HL-60/S4 treated with phorbol 12-myristate 13-acetate at 8.2 ng/mL for 4 days and 3 days (cell line): ENCODE measurements around the gene UGT2B28.
"Not testable (repeated sequence)": the region's sequence is repeated elsewhere in the genome, so short reads cannot be mapped to it uniquely, and the experiment has no call there.

ENCODE experiments used
- in situ Hi-C: fragments of 300-500 bp; cut with MboI; formaldehyde crosslinking; loops from 2 replicates; pipeline ENCODE4 v1.15.0; 2022; ENCODE audit warnings: low sequenced_read_pairs

Gene UGT2B28

DNA sequence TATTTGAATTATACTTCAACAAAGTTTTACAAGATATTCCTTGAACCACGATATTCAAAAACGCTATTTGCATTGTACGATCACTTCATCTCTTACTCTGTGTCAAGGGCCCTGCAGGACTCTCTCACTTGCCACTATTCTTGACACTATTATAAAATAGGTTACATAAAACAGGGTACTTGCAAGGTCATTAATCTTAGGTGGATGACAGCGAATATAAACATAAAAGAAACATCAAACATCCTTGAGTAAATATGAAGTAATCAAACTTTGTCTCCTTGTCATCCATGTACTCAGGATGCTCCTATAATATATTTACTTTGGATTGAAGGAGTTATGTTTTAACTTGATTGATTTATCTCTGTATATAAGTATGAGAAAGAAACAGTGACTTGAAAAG, at the start of gene UGT2B28:
Gene UGT2B28 (plus strand): TSS at position 395 of the 400 bp plus-strand sequence. CDS start 26 bp downstream, outside the sequence.
- in situ Hi-C loops: not testable (repeated sequence)

DNA sequence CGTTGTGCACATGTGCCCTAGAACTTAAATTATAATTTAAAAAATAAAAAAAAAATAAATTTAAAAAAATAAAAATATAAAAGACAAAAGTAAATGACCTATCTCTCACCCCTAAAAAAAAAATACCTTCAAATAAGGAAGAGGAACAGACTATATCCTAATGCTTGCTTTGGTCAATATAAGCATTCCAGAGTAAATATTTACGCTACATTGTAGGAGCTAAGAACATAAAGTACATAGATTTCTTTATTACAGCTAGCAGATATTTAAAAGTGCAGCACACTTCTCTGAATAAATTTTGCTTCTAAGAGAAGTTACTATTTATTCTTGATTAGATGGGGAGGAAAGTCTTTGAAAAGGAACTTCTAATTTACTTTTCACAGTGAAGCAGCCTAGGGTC, 41.2 kb upstream of the UGT2B28 start:
- in situ Hi-C loops: no loop called here

DNA sequence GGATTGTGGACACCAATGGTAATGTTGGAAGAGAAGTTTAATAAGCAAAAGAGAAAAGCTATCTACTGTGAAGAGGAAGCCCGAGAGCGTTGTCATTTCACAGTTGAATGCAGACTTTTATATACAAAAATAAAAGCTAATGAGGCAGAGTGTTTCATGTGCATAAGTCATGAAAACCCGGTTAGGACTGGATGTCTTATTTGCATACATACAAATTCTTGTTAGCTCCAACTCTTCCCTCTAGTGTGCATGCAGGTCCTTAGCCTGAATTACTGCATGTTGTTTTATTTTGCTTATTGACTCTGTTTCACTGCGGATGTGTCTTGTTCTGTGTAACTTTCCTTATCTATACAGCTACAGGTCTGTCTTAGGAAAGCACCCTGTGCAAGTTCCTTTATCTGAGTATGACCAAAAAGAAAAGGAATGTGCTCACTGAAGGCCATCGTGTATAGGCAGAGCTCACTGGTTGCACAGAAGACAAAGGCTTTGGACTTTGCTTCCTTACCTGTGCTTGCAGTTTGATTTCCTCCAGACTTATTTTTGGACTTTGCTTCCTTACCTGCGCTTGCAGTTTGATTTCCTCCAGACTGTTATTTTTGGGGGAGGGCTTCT, 40.6 kb upstream of the UGT2B28 start:
- in situ Hi-C loops: no loop called here

DNA sequence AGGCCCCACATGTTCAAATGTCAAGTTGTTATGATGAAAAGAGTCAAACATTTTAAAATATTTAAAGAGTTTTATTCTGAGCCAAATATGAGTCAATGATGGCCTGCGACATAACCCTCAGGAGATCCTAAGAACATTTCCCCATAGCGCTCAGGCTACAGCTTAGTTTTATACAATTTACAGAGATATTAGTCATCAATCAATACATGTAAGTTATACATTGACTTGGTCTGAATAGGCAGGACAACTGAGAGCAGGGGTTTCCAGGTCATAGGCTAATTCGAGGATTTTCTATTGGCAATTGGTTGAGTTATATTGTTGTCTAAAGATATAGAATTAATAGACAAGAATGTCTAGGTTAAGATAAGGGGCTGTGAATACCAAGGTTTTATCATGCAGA, 39.5 kb upstream of the UGT2B28 start:
- in situ Hi-C loops: not testable (repeated sequence)

DNA sequence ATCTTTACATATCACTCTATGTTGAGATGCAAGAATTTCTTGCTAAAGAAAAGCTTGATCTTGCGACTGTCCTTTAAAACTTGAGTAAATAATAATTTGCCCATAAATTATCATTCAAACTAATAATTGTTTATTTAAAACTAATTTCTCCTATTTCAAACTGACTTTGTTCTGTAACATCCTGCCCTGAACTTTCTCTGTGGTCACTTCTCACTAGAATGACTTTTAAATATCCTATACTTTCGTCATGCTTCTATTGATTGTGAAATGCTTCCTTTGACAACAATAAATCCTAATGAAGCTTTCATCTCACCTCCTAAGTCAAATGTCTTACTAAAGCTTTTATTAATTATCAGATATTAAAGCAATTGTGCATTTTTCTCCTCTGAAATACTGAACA, 38.5 kb upstream of the UGT2B28 start:
- in situ Hi-C loops: not testable (repeated sequence)

DNA sequence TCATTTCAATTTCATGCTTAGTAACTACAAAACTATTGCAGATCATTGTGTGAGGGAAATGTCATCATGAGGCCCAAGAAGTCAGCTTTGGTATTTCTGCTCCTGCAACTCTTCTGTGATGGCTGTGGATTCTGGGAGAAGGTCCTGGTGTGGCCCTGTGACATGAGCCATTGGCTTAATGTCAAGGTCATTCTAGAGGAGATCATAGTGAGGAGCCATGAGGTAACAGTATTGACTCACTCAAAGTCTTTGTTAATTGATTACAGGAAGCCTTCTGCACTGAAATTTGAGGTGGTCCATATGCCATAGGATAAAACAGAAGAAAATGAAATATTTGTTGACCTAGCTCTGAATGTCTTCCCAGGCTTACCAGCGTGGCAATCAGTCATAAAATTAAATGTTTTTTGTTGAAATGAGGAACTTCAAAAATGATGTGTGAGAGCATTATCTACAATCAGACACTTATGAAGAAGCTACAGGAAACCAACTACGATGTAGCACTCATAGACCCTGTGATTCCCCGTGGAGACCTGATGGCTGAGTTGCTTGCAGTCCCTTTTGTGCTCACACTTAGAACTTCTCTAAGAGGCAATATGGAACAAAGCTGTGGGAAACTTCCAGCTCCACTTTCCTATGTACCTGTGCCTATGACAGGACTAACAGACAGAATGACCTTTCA, 37.6 kb upstream of the UGT2B28 start:
- in situ Hi-C loops: not testable (repeated sequence)

DNA sequence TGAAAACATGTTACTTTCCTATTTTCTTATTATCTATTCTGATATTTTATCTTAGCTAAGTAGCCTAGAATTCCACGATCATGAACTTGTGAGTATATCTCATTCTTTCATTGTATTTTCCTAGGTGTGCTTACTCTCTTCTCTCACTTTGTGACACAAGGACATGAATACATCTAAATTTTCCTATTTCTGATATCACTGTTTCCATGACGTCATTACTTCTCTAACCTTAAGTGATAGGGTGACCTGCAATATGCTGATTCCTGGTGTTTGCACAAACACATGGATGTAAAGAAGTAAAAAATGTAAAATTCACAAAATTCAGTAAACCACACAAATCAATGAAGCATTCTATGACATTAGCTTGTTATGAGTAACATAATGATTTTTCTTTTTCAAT, 29.4 kb upstream of the UGT2B28 start:
- in situ Hi-C loops: not testable (repeated sequence)

DNA sequence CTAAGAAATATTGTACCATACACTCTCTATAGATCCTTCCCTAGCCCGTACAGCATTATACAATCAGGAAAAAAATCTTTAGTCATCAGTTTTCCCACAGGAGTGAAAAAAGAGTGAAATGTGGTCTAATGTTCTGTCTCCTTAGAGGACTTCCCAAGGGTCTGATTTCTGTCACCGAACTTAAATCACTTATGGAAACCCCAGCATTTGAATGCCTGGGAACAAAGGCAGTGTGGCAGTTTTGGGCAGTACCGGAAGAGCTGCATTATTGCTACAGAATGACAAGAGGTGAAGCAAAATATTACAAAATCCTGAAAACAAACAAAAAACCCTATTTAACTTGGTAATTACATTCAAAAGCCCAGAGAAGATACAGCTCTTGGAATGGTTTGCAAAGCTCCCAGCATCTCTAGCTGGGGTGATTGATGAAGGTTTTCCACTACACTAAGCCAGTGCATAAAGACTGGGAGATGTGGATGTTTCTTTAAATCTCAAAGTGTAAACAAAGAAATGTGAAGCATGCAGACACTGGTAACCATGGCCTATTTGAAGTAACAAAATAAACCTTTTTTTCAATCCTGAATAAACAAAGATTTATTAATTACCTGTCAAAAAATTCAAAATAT, 27.0 kb upstream of the UGT2B28 start:
- in situ Hi-C loops: not testable (repeated sequence)

DNA sequence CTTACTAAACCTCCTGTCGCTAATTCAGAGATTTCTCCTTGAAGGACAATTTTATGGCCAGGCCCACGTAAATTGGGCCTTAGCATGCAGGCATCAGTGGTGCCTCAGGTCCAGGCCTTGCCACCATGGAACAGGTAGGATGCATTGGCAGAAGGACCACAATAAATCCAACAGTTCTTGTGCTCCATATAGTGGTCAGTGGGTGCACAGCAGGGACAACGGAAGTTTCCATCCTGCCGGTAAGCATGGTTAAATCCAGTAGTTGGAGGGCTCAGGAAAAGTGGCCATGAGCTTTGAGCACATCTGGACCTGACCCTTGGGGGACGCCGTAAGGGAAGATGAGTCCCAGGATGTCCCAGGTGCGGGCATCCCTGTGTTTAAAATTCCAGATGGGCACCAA, 11.7 kb upstream of the UGT2B28 start:
- in situ Hi-C loops: not testable (repeated sequence)

DNA sequence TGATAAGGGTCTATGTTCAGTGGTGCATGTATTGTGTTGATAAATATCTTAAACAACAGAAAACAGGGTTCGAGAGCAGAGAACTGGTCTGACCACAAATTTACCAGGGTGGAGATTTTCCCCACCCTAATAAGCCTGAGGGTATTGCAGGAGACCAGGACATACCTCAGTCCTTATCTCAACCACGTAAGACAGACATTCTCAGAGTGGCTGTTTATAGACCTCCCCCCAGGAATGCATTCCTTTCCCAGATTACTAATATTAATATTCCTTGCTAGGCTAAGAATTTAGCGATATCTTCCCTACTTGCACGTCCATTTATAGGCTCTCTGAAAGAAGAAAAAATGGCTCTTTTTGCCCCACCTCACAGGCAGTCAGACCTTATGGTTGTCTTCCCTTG, 16.1 kb downstream of the UGT2B28 start:
- in situ Hi-C loops: not testable (repeated sequence)

DNA sequence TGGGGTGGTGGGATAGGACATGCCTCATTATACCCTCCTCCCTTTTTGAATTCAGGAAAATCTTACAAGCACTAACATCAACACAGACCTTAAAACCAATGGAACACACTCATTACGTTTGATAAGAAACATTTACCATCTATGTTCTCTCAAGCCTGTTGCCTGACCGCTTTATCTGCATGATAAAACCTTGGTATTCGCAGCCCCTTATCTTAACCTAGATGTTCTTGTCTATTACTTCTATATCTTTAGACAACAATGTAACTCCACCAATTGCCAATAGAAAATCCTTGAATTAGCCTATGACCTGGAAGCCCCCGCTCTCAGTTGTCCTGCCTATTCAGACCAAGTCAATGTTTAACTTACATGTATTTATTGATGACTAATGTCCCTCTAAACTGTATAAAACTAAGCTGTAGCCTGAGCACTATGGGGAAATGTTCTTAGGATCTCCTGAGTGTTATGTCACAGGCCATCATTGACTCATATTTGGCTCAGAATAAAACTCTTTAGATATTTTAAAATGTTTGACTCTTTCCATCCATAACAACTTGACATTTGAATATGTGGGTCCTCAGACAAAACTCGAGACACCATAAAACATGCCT, 28.3 kb downstream of the UGT2B28 start:
- in situ Hi-C loops: not testable (repeated sequence)

DNA sequence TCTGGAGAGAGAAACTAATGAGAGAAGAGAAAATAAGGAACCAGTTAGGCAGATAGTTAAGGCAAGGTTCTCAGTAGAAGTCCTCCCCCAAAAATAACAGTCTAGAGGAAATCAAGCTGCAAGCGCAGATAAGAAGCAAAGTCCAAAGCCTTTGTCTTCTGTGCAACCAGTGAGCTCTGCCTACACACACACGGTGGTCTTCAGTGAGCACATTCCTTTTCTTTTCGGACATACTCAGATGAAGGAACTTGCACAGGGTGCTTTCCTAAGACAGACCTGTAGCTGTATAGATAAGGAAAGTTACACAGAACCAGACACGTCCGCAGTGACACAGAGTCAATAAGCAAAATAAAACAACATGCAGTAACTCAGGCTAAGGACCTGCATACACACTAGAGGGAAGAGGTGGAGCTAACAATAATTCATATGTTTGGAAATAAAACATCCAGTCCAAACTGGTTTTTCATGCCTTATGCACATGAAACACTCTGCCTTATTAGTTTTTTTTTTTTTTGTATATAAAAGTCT, 29.3 kb downstream of the UGT2B28 start:
- in situ Hi-C loops: not testable (repeated sequence)

DNA sequence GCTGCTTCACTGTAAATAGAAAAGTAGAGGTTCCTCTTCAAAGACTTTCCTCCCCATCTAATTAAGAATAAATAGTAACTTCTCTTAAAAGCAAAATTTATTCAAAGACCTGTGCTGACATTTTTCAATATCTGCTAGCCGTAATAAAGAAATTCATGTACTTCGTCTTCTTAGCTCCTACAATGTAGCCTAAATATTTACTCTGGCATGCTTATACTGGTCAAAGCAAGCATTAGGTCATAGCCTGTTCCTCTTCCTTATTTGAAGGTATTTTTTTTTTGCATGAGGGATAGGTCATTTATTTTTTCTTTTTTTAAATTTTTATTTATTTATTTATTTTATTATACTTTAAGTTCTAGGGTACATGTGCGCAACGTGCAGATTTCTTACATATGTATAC, 30.0 kb downstream of the UGT2B28 start:
- in situ Hi-C loops: not testable (repeated sequence)

DNA sequence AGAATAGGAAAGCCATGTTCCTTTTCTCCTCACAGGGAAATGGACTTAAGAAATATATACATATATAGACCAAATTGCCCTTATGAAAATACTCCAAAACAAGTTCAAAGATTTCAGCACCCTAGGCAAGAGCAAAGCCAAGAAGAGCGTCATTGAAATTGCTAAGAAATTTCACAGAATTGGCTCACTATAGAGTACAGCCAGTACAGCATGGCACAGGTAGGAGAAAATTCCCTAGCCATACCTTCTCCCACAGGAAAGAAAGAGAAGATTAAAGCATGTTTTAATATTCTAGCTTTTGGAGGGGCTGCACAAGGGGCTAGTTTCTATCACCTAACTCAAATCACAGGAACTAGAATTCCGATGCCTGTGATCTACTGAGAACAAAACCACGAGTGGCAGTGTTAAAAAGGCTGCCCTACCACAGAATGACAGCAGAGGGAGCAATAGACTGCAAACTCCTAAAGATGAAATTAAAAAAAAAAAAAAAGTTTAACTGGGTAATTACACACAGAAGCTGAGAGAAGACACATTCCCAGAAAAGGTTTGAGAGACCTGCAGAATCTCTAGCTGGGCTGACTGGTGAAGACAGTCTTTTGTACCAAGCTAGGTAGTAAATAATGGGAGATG, 37.5 kb downstream of the UGT2B28 start:
- in situ Hi-C loops: not testable (repeated sequence)

DNA sequence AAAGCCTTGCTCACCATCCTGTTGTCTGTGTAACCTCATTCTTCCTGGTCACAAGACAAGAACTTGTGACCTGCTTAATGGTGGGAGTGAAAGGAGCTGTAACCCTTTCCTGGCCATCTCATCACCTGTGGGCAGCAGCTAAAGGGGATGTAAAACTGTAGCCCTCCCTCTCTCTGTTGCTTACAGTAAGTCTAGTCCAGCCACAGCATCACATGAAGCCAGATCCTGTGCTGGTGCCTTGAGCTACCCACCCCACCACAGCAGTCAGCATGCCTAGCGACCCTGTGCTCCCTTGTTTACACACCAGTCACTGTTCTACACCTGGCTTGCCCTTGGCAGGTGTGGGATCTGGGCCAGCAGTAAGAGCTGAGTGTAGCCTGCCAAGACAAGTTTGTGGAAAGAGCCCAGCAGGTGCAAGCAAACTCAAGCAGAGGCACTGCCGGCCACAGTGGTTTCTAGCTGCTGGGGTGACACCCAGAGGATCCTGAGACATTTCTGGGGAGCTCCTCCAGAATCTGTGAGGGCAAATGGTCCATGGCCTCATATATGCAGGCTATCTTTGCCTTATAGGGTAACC, 41.0 kb downstream of the UGT2B28 start:
- in situ Hi-C loops: no loop called here

DNA sequence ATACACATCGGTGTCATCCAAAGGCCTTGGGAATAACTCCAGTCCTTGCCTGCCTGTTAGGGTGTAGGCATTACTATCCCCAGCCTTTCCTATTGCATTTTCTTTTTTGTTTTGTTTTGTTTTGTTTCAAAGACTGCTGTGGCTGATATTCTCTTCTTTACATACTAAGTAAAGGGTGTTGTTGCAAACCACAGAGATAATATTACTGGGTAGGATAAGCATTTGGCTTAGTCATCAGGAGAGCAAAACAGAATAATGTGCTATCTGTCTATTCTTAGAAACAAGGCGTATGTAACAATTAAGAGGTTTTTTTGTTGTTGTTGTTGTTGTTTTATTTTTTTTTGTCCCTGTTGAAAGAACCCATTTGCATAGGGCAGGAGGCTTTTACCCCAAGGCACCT, 41.8 kb downstream of the UGT2B28 start:
- in situ Hi-C loops: no loop called here

DNA sequence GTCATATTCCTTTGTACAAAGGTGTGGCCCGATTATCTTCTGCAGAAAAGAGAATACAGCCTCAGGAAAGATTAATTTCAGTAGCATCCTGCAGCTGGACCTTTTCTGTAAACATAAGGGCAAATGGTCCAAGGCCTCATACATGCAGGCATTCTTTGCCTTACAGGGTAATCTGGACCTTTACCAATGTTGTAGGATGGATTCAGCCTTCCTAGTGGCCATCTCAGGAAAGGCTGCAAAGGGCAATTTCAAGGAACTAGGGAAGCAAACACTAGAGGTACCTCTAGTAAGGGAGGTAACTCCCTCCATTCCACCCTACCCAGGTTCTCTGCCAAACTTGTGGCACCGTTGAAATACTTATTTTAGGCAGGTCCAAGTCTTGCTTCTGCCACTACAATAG, 43.0 kb downstream of the UGT2B28 start:
- in situ Hi-C loops: no loop called here

DNA sequence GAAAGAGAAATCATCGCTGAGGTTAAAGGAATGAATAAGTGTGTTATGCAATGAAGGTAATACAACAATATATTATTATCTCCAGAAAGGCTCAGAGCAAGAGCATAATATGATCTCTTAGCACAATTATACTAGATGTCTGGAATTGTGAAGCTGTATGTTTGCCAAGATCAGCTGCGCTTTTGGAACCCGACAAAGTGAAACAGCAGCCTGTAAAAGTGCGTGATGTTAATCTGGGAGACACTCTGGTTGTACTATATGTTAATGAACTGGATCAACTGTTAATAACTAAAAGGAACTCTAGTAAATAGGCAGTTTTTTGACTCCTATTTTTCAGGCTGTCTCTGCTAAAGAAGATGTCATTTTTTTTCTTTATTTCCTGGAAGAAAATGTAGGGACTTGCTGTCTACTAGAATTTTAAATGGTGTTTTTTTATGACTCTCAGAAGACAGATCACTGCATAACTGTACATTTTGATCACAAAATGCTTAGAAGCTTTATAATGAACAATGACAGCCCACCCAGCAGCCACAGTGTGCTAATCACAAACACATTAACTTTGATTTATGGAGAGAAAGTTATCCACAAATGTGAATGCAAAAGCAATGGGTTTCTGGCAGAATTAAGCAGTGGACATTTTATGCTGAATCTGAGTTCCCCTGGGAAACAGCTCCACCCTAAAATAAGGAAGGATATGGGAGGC, 50.2 kb downstream of the UGT2B28 start:
- in situ Hi-C loops: no loop called here

DNA sequence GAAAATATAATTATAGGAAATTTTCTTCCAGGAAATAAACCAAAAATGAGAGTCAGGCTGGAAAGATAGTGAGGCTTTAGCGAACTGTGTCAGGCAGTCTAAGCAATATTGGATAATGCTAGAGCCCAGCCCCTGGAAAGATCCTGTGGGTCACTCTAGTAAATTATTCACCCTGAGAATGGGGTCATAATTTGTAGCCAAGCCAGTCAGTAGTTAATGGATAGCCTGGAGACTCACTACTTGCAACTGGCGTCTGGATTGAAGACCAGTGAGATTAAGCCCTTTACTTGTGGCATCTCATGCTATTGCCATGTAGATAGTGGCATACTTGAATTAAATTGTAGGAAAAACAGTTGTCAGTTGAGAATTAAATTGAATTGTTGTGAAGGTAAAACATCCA, 51.0 kb downstream of the UGT2B28 start:
- in situ Hi-C loops: not testable (repeated sequence)

DNA sequence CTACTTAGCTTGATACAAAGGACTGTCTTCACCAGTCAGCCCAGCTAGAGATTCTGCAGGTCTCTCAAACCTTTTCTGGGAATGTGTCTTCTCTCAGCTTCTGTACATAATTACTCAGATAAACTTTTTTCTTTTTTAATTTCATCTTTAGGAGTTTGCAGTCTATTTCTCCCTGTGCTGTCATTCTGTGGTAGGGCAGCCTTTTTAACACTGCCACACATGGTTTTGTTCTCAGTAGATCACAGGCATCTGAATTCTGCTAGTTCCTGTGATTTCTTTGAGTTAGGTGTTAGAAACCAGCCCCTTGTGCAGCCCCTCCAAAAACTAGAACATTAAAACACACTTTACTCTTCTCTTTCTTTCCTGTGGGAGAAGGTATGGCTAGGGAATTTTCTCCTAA, 55.2 kb downstream of the UGT2B28 start:
- in situ Hi-C loops: not testable (repeated sequence)
